Measurements from ENCODE around the gene FLT4. TPM values are rescaled to one million over a fixed set of nuclear protein-coding genes. Genes with fewer than 3 reads are reported as not detected.

Gene FLT4
- total and polyA plus RNA-seq, 3 experiments from 2014 or later: 6.0 to 12.7 (median 8.2) TPM

- Histone ChIP-seq H3K4me1 (ENCODE audit: insufficient read depth, low read length) (no peaks in the 10 kb centered on the region), H3K27me3 (ENCODE audit: insufficient read depth, low read length, poor library complexity, severe bottlenecking) (no peaks in the 10 kb centered on the region), H3K9me3 (ENCODE audit: low read length) (no peaks in the 10 kb centered on the region), H3K36me3 (ENCODE audit: insufficient read depth, low read length) (no peaks in the 10 kb centered on the region), H3K4me3 (ENCODE audit: low read length) (no peak overlapping the region), H3K27ac (ENCODE audit: low read depth, low read length) (no peak overlapping the region)
- H3K4me1 Mint-ChIP-seq: peaks cover 0 to 2% (median 0%) of the 10 kb centered on the region in 3 donors
- H3K9me3 Mint-ChIP-seq: no peaks in the 10 kb centered on the region
- no peak overlapping the region for H3K27ac Mint-ChIP-seq
- CTCF ChIA-PET: no interaction called here
- no peak overlapping the region for H3K4me3 Mint-ChIP-seq
- no peak for DNase-seq
- POLR2A ChIA-PET: no interaction called here
- H3K36me3 Mint-ChIP-seq: peaks cover 0 to 3% (median 0%) of the 10 kb centered on the region in 3 donors
- H3K27me3 Mint-ChIP-seq: peaks cover 1 to 3% of the 10 kb centered on the region in 2 donors
Observed at GRCh38 chr5:180631549-180632383, 17.6 kb downstream of the FLT4 start.

- H3K4me3 Mint-ChIP-seq: no peak overlapping the region
- CTCF ChIA-PET: no interaction called here
- H3K27me3 ChIP-seq (ENCODE audit: insufficient read depth, low read length, poor library complexity, severe bottlenecking): no peaks in the 10 kb centered on the region
Observed at GRCh38 chr5:180630426-180630825, 19.0 kb downstream of the FLT4 start.

GRCh38 chr5:180629831-180630382, 19.5 kb downstream of the FLT4 start:
- Mint-ChIP-seq H3K4me3 (no peak overlapping the region), H3K4me1 (peaks cover 3 to 6% (median 4%) of the 10 kb centered on the region in 3 donors), H3K9me3 (no peaks in the 10 kb centered on the region), H3K27ac (no peak overlapping the region), H3K36me3 (peaks cover 0 to 3% (median 0%) of the 10 kb centered on the region in 3 donors), H3K27me3 (peaks cover 1 to 3% of the 10 kb centered on the region in 2 donors)
- Histone ChIP-seq H3K9me3 (ENCODE audit: low read length) (no peaks in the 10 kb centered on the region), H3K4me3 (ENCODE audit: low read length) (no peak overlapping the region), H3K36me3 (ENCODE audit: insufficient read depth, low read length) (no peaks in the 10 kb centered on the region), H3K27me3 (ENCODE audit: insufficient read depth, low read length, poor library complexity, severe bottlenecking) (no peaks in the 10 kb centered on the region), H3K27ac (ENCODE audit: low read depth, low read length) (no peak overlapping the region), H3K4me1 (ENCODE audit: insufficient read depth, low read length) (no peaks in the 10 kb centered on the region)
- POLR2A ChIA-PET: no interaction called here
- CTCF ChIA-PET: no interaction called here
- no peak for DNase-seq

More at GRCh38 chr5:180630426-180630825, 19.0 kb downstream of the FLT4 start:
- Mint-ChIP-seq H3K36me3 (peaks cover 0 to 3% (median 0%) of the 10 kb centered on the region in 3 donors), H3K27ac (no peak overlapping the region), H3K9me3 (no peaks in the 10 kb centered on the region), H3K4me1 (peaks cover 0 to 2% (median 0%) of the 10 kb centered on the region in 3 donors), H3K27me3 (peaks cover 1 to 3% of the 10 kb centered on the region in 2 donors)
- POLR2A ChIA-PET: no interaction called here
- H3K4me1 ChIP-seq (ENCODE audit: insufficient read depth, low read length): no peaks in the 10 kb centered on the region
- no peak overlapping the region for H3K4me3 ChIP-seq (ENCODE audit: low read length)
- no peak for DNase-seq
- no peaks in the 10 kb centered on the region for H3K36me3 ChIP-seq (ENCODE audit: insufficient read depth, low read length)
- no peaks in the 10 kb centered on the region for H3K9me3 ChIP-seq (ENCODE audit: low read length)
- no peak overlapping the region for H3K27ac ChIP-seq (ENCODE audit: low read depth, low read length)

- Histone ChIP-seq H3K27me3 (ENCODE audit: insufficient read depth, low read length, poor library complexity, severe bottlenecking) (no peaks in the 10 kb centered on the region), H3K27ac (ENCODE audit: low read depth, low read length) (no peak overlapping the region), H3K9me3 (ENCODE audit: low read length) (no peaks in the 10 kb centered on the region), H3K4me3 (ENCODE audit: low read length) (no peak overlapping the region), H3K36me3 (ENCODE audit: insufficient read depth, low read length) (no peaks in the 10 kb centered on the region), H3K4me1 (ENCODE audit: insufficient read depth, low read length) (no peaks in the 10 kb centered on the region)
- Mint-ChIP-seq H3K9me3 (no peaks in the 10 kb centered on the region), H3K27ac (no peak overlapping the region), H3K27me3 (peaks cover 1 to 2% of the 10 kb centered on the region in 2 donors), H3K4me1 (peaks cover 7 to 9% (median 9%) of the 10 kb centered on the region in 3 donors), H3K4me3 (no peak overlapping the region), H3K36me3 (peaks cover 0 to 3% (median 0%) of the 10 kb centered on the region in 3 donors)
- POLR2A ChIA-PET: no interaction called here
- DNase-seq: no peak
- CTCF ChIA-PET: no interaction called here
Observed at GRCh38 chr5:180628827-180629750, 20.3 kb downstream of the FLT4 start.

GRCh38 chr5:180628211-180628610, 21.2 kb downstream of the FLT4 start:
- peaks cover 6% of the 10 kb centered on the region for H3K4me1 ChIP-seq (ENCODE audit: insufficient read depth, low read length)
- H3K36me3 ChIP-seq (ENCODE audit: insufficient read depth, low read length): no peaks in the 10 kb centered on the region
- H3K27me3 ChIP-seq (ENCODE audit: insufficient read depth, low read length, poor library complexity, severe bottlenecking): no peaks in the 10 kb centered on the region
- H3K27me3 Mint-ChIP-seq: peaks cover 0 to 1% of the 10 kb centered on the region in 2 donors
- H3K27ac Mint-ChIP-seq: peak overlapping the region in 1 of 8 donors; percentile 65
- H3K36me3 Mint-ChIP-seq: peaks cover 0 to 3% (median 0%) of the 10 kb centered on the region in 3 donors
- H3K27ac ChIP-seq (ENCODE audit: low read depth, low read length): no peak overlapping the region
- no peak overlapping the region for H3K4me3 Mint-ChIP-seq
- ChIA-PET POLR2A (no interaction called here), CTCF (no interaction called here)
- no peaks in the 10 kb centered on the region for H3K9me3 ChIP-seq (ENCODE audit: low read length)
- H3K4me3 ChIP-seq (ENCODE audit: low read length): no peak overlapping the region
- no peaks in the 10 kb centered on the region for H3K9me3 Mint-ChIP-seq
- H3K4me1 Mint-ChIP-seq: peaks cover 10 to 14% (median 12%) of the 10 kb centered on the region in 3 donors
- no peak for DNase-seq

GRCh38 chr5:180627386-180628120, 21.8 kb downstream of the FLT4 start:
- no peak overlapping the region for H3K4me3 ChIP-seq (ENCODE audit: low read length)
- Mint-ChIP-seq H3K4me3 (no peak overlapping the region), H3K9me3 (no peaks in the 10 kb centered on the region), H3K27ac (peak overlapping the region in 2 of 8 donors; percentile 54 to 65), H3K36me3 (peaks cover 0 to 3% (median 0%) of the 10 kb centered on the region in 3 donors), H3K4me1 (peaks cover 10 to 20% (median 12%) of the 10 kb centered on the region in 3 donors), H3K27me3 (no peaks in the 10 kb centered on the region)
- DNase-seq: no peak
- H3K27me3 ChIP-seq (ENCODE audit: insufficient read depth, low read length, poor library complexity, severe bottlenecking): no peaks in the 10 kb centered on the region
- no peaks in the 10 kb centered on the region for H3K9me3 ChIP-seq (ENCODE audit: low read length)
- no peak overlapping the region for H3K27ac ChIP-seq (ENCODE audit: low read depth, low read length)
- ChIA-PET CTCF (no interaction called here), POLR2A (no interaction called here)
- peaks cover 6% of the 10 kb centered on the region for H3K4me1 ChIP-seq (ENCODE audit: insufficient read depth, low read length)
- no peaks in the 10 kb centered on the region for H3K36me3 ChIP-seq (ENCODE audit: insufficient read depth, low read length)

- ChIA-PET CTCF (no interaction called here), POLR2A (no interaction called here)
- Mint-ChIP-seq H3K27ac (peak overlapping the region in 2 of 8 donors; percentile 2 to 74), H3K4me3 (no peak overlapping the region), H3K27me3 (no peaks in the 10 kb centered on the region), H3K9me3 (no peaks in the 10 kb centered on the region), H3K36me3 (peaks cover 0 to 5% (median 0%) of the 10 kb centered on the region in 3 donors), H3K4me1 (peaks cover 10 to 22% (median 15%) of the 10 kb centered on the region in 3 donors)
- Histone ChIP-seq H3K27ac (ENCODE audit: low read depth, low read length) (no peak overlapping the region), H3K27me3 (ENCODE audit: insufficient read depth, low read length, poor library complexity, severe bottlenecking) (no peaks in the 10 kb centered on the region), H3K4me1 (ENCODE audit: insufficient read depth, low read length) (peaks cover 6% of the 10 kb centered on the region), H3K4me3 (ENCODE audit: low read length) (no peak overlapping the region), H3K9me3 (ENCODE audit: low read length) (no peaks in the 10 kb centered on the region), H3K36me3 (ENCODE audit: insufficient read depth, low read length) (no peaks in the 10 kb centered on the region)
- no peak for DNase-seq
Observed at GRCh38 chr5:180626661-180627385, 22.6 kb downstream of the FLT4 start.
